Measurements from ENCODE around the gene FICD. TPM values are rescaled to one million over a fixed set of nuclear protein-coding genes. Genes with fewer than 3 reads are reported as not detected.

Gene FICD
- total and polyA plus RNA-seq, 8 donors, result 7.5 to 16.9 (median 10.6) TPM

DNA sequence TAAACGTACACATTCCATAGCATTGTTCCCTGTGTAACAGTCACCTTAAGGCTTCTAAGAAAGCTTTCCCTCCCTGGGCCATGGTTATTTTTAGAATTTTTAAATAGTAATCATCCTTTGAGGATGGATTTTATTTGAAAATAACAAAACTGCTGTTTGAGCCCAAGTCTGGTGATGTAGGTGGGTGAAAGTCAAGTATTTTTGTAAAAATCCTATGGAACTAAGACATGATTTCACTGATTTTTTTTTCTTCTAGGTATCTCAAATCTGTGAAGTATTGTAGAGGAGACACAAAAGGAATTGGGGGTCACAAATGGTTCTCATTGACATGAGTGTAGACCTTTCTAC lies 48.7 kb downstream of the FICD start:
- TF ChIP-seq, protein P1, sequence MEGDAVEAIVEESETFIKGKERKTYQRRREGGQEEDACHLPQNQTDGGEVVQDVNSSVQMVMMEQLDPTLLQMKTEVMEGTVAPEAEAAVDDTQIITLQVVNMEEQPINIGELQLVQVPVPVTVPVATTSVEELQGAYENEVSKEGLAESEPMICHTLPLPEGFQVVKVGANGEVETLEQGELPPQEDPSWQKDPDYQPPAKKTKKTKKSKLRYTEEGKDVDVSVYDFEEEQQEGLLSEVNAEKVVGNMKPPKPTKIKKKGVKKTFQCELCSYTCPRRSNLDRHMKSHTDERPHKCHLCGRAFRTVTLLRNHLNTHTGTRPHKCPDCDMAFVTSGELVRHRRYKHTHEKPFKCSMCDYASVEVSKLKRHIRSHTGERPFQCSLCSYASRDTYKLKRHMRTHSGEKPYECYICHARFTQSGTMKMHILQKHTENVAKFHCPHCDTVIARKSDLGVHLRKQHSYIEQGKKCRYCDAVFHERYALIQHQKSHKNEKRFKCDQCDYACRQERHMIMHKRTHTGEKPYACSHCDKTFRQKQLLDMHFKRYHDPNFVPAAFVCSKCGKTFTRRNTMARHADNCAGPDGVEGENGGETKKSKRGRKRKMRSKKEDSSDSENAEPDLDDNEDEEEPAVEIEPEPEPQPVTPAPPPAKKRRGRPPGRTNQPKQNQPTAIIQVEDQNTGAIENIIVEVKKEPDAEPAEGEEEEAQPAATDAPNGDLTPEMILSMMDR (IDR thresholded peaks at IDR 0.05), result no peak
- Histone ChIP-seq H3K9me3 (no peaks in the 10 kb centered on the region), H3K4me1 (peaks cover 15 to 28% (median 17%) of the 10 kb centered on the region in 3 donors), H3K36me3 (peaks cover 0 to 39% (median 7%) of the 10 kb centered on the region in 3 donors), H3K4me3 (peak overlapping the region in 3 of 4 donors; percentile 76 to 95 (median 88)), H3K27me3 (no peaks in the 10 kb centered on the region), H3K27ac (no peak overlapping the region)
- intact Hi-C loops (cut with DNase I), result loop anchor here in 1 of 3 donors (10.0 kb wide), 1 partner anchor 241 kb away; no protein-coding TSS in a partner anchor
- ATAC-seq (no peak), FAIRE-seq (no peak), DNase-seq (no peak)
- 13 to 19% methylated on average over 1 of the region's 1 CpG for WGBS, 2 donors

DNA sequence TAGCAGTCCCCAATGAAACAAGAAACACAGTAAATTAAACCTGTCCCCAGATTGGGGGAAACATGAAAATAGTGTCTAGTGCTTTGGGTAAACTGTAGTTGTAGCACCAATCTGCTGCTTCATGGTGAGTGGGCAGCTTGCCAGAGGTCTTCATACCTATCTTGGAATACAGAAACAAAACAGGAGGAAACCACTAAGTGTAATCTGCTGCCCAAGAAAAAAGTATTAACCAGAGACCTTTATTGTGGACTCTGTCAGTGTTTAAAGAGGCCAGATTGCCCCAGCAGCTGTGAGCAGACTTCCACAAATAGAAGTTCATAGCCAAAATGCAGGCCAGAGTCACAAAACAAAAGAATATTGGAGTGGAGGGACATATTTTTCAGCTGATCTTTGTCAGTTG lies 49.6 kb downstream of the FICD start:
- FAIRE-seq (no peak), DNase-seq (no peak), ATAC-seq (no peak)
- Histone ChIP-seq H3K36me3 (peaks cover 0 to 48% (median 7%) of the 10 kb centered on the region in 3 donors), H3K27me3 (no peaks in the 10 kb centered on the region), H3K4me3 (no peak overlapping the region), H3K27ac (no peak overlapping the region), H3K9me3 (no peaks in the 10 kb centered on the region), H3K4me1 (peaks cover 8 to 18% (median 10%) of the 10 kb centered on the region in 3 donors)
- TF ChIP-seq, protein P1 (IDR thresholded peaks at IDR 0.05), result no peak
- intact Hi-C loops (cut with DNase I), result loop anchor here in 1 of 3 donors (10.0 kb wide), 1 partner anchor 240 kb away; no protein-coding TSS in a partner anchor

DNA sequence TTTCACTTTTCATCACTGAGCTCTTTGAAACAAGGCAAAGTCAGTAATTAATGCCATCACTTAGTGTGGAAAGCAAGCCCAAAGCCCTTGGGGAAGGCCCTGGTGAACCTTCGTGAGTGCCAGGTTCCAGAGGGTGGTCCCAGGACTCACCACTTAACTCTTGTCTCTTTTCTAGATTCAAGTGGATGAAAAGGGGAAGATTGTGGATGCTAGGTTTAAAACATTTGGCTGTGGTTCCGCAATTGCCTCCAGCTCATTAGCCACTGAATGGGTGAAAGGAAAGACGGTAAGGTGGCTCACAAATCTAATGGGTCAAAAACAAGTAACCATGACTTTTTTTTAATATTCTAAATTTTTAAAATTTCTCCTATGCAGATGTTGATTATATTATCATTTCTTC lies 50.1 kb downstream of the FICD start:
- intact Hi-C loops (cut with DNase I), result loop anchor here in 1 of 3 donors (10.0 kb wide), 1 partner anchor 240 kb away; no protein-coding TSS in a partner anchor
- Histone ChIP-seq H3K27me3 (no peaks in the 10 kb centered on the region), H3K9me3 (no peaks in the 10 kb centered on the region), H3K27ac (no peak overlapping the region), H3K4me1 (peaks cover 5 to 14% (median 10%) of the 10 kb centered on the region in 3 donors), H3K36me3 (peaks cover 0 to 49% (median 7%) of the 10 kb centered on the region in 3 donors), H3K4me3 (no peak overlapping the region)
- DNase-seq, result no peak
- FAIRE-seq, result no peak
- 85 to 95% methylated on average over 3 of the region's 3 CpGs for WGBS, 2 donors
- no peak for ATAC-seq
- TF ChIP-seq, protein P1 (IDR thresholded peaks at IDR 0.05), result no peak

DNA sequence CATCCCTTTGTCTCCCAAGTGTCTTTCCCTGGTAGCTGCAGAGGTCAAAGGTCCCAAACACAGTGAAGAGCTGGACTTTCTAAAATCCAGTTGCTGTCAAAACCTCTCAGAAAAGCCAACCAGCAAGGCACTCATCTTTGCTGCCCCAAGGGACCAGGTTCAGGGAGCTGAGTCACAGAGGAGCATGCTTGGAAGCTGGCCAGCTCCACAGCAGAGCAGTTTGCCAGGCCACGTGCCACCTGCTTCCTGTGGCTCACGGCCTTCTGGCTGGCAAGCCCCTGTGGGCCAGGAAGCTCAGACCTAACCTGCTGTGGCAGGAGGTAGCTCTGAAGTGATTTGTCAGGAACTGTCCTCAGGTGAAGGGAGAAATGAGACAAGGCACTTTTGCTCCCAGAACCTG lies 50.9 kb downstream of the FICD start:
- H3K27me3 ChIP-seq, result no peaks in the 10 kb centered on the region
- peaks cover 5 to 13% (median 10%) of the 10 kb centered on the region in 3 donors for H3K4me1 ChIP-seq
- ATAC-seq, result peak; percentile 18 to 41 (median 24)
- H3K4me3 ChIP-seq, result no peak overlapping the region
- WGBS, 2 donors, result 3% methylated on average over 2 of the region's 2 CpGs
- FAIRE-seq, result no peak
- H3K9me3 ChIP-seq, result no peaks in the 10 kb centered on the region
- peak overlapping the region in 3 of 4 donors; percentile 8 to 49 (median 47) for H3K27ac ChIP-seq
- peaks cover 0 to 49% (median 7%) of the 10 kb centered on the region in 3 donors for H3K36me3 ChIP-seq
- DNase-seq, result peak; percentile 81 to 95 (median 89)
- TF ChIP-seq, protein P1 (IDR thresholded peaks at IDR 0.05), result no peak
- intact Hi-C loops (cut with DNase I), result loop anchor here in 1 of 3 donors (10.0 kb wide), 1 partner anchor 239 kb away; no protein-coding TSS in a partner anchor

DNA sequence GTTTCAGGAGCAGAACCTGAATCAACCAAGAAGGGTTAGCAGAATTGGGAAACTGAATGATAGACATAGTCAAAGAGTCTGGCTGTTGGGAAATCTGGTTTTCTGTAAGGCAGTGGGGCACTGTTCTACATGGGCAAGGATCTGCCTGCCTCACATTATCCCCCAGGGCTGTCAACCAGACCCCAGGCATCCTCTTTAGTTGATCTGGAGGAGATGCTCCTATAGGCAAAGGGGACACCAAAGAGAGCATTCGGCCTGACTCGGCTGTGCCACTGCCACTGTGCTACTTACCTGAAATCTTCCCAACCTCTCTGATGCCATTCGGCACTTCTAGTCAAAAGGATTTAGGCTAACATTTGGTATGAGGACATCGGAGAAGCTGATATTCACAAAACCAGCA lies 51.4 kb downstream of the FICD start:
- no peak overlapping the region for H3K4me3 ChIP-seq
- peaks cover 5 to 13% (median 10%) of the 10 kb centered on the region in 3 donors for H3K4me1 ChIP-seq
- ATAC-seq (no peak), FAIRE-seq (no peak), DNase-seq (no peak)
- intact Hi-C loops (cut with DNase I), result loop anchor here in 1 of 3 donors (10.0 kb wide), 1 partner anchor 238 kb away; no protein-coding TSS in a partner anchor
- H3K9me3 ChIP-seq, result no peaks in the 10 kb centered on the region
- H3K36me3 ChIP-seq, result peaks cover 0 to 49% (median 7%) of the 10 kb centered on the region in 3 donors
- TF ChIP-seq, protein P1 (IDR thresholded peaks at IDR 0.05), result no peak
- H3K27ac ChIP-seq, result peak overlapping the region in 3 of 4 donors; percentile 8 to 49 (median 47)
- H3K27me3 ChIP-seq, result no peaks in the 10 kb centered on the region
- 93 to 96% methylated on average over 4 of the region's 4 CpGs for WGBS, 2 donors
